Hematopoietic multipotent progenitor cell treated with erythropoietin and hydrocortisone succinate and interleukin-3 and kit ligand, for 4 days (in vitro differentiated cells): ENCODE results near the gene EFTUD2.
A peak's percentile ranks its signal among the peaks of the same experiment; 100 is the strongest.

ENCODE experiments used
- DNase-seq: peaks from one replicate; pipeline ENCODE4 v3.0.0-alpha.2; 2015

Gene EFTUD2

DNA sequence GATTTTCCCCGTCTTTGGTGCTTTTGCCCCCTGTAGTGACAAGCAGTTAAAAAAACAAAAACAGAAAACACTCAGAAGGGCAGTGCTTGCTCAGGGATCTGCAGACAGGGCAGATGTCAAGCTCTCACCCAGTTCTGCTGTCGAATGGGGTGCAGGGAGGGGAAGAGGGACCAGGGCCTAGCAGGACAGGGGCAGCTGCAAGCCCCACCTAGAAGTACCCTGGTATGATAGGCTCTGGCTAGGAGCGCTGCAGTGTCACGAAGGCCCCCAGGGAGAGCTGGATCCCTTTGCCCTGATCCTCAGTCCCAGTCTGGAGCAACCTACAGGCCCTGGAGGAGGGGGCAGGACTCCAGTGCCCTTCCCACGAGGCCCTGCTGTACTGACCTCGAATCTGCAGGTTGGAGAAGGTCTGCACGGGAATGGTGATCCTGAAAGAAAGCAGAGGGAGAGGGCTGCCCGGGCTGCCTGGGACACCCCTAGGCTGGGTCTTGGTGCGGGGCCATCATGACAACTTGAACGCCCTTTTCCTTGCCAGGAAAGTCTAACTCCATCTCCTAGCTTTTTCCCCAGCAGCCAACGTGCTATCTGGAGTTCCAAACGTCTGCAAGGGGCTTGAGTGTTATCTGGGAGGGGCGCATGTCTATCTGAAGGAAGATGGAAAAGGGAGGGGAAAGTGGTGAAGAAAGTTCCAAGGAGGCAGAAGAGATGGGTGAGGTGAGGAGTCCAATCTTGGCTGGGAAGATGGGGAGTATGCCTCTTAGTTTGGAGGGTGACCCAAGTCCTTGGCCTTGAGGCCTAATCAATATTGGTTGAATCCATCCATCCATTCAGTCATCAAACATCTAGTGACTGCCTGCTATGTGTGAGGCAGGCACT lies 11.2 kb upstream of the EFTUD2 start:
- no peak for DNase-seq

DNA sequence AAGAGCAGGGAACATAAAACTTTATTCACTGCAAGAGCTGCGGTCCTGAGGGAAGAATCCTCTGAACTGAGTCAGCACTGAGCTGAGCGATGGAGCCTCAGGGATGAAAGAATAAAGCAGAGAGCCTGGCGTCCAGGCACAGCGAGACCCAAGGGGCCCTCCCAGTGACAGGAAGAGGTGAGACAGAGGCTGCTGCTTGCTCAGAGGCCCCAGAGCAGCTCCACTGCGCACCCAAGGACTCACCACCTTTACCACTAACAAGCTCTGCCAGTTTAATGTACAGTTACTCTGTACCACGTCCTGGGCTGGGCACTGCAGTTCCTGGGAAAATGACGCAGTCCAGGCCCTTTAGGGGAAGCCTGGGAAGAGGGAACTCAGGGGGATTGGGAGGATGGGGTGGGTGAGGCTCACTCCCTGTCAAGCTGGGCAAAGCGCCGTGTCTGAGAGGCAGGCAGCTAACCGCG lies 10.5 kb upstream of the EFTUD2 start:
- DNase-seq: no peak

DNA sequence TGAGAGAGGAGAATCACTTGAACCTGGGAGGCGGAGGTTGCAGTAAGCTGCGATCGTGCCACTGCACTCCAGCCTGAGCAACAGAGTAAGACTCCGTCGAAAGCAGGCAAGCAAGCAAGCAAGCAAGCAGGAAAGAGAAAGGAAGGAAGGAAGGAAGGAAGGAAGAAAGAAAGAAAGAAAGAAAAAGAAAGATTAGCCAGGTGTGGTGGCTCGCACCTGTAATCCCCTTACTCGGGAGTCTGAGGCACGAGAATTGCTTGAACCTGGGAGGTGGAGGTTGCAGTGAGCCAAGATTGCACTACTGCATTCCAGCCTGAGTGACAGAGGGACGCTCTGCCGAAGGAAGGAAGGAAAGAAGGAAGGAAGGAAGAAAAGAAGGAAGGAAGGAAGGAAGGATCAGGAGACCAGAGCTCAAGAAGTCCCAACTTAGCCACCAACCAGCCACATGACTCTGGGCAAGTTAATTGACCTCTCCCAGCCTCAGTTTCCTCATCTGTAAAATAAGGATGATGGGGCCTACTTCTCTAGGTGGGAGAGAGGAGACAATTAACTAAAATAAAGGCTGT lies 9.6 kb upstream of the EFTUD2 start:
- no peak for DNase-seq

DNA sequence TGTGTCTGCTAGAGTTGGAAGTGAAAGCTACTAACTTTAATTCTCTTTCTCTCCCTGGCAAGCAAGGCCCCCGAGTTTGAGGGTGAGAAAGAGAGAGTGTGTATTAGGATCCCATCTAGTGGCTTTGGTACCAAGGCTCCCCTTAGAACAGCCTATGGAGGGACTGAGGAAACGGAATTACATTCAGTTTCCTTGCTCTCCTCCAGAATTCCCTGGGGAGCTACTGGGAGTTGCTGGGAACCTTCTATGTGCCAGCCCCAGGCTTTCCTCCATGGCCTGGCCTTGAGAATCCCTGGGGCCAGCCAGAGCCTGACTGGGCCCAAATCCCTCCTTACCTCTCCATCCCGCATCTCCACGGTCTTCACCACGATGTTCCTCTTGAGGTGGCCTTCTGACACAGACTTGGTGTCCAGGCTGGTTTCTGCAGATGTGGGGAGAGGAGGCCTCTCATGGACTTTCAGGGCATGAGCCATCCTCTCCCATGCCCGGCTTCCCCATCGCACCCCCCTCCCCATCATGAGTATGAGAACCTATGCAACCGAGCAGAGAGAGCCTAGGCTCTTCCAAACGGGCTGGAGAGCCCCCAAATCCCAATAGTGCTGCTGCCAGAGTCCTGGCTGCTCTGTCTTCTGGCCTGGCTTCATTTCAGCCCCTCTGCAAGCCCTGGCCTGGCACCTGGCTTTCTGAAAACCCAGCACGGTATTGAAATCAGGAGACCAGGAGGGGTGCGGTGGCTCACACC lies 8.7 kb upstream of the EFTUD2 start:
- no peak for DNase-seq

DNA sequence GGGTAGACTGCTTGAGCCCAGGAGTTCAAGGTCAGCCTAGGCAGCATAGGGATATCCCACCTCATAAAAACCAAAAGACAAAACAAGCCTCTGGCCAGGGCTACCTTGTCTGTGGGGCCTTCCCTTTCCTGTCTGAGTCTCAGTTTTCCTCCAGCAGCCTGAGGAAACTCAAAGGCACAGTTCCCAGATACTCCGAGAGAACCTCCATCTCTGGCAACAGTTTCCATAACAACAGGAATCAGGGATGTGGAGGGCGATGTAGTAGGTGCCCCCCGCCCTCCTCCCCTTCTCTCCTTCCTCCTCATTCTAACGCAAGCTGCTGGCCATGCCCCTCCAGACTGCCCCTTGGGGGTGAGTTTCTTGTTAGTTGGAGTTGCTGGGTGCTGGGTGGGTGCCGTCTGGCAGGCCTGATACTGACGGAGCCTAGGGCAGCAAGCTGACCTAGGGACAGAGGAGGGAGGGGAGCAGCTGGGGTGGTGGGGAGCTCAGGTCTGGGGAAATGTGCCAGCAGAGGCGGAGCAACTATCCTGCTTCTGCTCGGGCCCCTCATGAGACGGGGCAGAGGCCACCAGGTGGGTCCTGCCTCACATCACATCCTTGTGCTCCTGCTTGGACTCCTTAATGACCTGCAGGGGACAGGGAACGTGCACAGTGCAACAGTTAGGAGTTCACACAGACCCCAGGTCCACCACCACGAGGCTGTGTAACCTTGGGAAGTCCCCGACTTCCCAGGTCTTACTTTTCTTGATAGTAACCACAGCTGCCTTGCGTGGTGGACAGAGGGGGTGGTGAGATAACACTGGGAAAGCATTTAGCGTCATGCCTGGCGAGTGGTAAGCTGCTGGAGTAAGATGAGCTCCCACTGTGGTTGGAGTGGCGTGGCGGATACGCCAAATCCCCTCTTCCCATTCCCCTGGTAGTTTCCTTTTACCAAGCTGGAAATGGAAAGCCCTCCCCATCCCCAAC lies 7.8 kb upstream of the EFTUD2 start:
- peak; percentile 69 for DNase-seq

DNA sequence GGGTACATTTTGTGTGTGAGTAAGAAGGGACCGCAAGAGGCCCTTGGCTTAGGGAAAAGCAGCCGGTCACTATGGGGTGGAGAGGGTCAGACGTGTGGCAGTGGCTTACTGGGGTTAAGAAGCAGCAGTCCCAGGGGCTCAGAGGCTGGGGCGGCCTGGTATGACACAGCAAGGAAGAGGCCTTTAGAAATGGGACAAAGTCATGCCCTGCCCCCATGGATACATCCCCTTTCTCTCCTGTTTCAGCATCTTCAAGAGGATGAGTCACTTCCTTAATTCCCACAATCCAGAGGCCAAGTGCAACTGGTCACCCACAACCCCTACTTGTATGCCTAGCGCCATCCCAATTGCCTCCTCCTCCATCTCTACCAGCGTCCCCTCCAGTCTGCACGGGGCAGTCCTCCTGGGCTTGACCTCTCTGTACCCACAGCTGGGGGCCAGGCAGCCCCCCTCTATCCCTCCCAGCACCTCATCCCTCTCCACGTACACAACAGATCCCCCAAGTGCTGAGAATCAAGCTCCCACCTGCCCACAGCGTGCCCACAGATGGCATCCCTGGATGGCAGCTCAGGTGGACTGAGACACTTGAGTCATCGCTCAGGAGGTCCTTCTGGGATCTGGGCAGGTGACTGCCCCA lies 6.9 kb upstream of the EFTUD2 start:
- DNase-seq: no peak

DNA sequence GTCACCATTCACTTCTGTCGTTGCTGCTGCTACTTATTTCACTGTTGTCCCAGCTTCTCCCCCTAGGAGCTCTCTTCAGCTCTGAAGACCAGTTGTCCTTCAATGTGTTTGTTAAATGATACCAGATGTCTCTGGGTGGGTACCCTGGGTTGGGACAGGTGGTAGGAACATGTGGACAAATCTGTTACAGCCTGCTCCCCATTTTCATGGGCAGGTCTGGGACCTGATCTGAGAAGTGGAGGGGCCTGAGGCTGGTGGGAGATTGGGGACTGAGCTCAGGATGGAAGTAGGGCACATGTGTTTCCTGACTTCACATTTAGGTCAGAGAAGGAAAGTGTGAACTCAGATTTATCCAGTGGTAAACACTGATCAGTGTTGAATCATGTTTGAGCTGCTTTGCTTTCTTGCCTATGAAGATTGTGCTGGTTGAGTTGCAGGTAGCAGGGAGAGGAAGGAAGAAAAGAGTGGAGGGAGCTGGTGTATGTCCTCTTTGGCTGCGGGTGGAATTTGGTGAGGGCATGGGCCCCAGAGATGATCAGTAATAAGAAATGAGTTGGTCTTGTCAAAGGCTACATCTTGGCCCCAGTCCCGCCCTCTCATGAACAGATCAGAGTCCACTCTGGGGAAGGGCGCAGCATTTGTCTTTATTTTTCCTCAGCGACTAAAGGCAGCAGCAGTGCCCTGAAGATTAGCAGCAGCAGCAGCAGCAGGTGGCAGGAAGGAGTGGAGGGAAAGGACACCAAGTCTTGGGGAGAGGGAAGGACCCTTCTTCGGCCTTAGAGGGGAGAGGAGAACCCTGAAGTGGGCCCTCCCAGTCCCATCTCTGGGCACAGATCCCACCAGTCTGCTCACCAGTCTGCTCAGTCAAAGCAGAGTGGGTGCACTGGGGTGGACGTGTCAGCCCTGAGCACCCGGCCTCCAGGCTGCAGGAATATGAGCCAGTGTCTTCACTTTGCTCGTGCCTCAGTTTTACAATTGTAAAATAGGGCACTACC lies 6.1 kb upstream of the EFTUD2 start:
- no peak for DNase-seq

DNA sequence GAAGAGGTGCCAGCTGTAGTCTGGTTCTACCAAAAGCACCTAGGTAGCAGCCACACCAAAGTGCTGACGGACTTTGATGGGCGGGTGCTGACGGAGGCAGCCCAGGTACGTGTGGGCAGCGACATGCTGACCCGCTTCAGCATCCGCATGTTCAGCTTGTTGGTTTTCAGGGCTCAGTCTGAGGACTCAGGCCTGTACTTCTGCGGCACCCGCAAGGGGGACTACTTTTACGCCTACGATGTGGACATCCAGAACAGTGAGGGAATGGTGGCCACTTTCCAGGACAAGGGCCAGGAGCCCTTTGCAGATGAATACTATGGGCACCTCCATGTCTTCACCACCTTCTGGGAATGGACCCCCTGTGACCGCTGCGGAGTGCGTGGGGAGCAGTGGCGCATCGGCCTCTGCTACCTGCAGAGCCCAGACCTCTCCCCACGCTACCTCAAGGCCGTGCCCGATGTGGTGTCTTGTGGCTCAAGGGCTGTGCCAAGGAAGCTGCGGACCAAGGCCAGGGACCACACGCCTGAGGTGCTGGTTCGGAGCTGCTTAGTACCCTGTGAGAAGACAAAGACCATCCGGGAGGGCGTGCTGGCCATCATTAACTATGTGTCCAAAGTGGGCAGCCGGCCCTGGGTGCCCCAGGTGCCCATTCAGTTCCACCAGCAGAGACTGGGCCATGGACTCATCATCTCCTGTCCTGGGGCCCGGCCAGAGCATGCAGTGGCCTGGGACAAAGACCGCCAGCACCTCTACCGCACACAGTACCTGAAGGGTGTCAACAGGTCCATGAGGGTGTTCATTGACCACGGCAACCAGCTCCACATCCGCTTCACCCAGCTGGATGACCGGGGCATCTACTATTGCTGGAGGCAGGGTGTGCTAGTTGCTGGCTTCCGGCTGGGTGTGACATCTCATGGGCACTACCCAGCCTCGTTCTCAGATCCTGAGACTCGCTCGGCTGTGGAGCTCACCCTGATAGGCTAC lies 5.0 kb upstream of the EFTUD2 start:
- no peak for DNase-seq

DNA sequence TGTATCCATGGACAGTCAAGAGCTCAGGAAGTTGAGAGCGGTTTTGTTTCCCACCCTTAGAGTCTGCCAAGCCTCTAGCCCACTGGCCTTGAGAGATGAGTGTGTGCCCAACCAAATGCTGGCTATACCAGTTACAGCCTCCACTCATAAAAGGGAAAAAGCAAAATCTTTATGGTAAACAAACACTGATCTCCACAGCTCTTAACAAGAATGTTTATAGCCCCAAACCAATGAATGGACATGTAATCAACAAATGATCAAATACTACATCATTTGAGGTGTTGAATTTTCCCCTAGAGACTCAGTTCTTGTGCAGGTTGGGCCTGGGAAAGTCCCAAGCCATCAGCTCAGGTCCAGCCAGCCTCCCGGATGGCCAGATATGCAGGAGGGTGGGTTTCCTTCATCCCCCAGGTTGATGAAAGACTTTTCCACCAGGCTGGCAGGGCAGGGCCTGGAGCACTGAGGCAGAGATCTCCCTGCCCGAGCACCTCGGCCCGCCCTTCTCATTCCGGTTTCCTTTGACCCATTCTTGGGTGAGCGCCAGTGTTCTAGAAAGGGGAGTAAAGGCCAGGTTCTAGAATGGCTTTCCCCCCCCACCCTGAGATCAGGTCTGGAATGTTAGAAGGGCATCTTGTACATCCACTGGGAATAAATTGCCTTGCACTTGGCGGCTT lies 3.9 kb upstream of the EFTUD2 start:
- DNase-seq: no peak

DNA sequence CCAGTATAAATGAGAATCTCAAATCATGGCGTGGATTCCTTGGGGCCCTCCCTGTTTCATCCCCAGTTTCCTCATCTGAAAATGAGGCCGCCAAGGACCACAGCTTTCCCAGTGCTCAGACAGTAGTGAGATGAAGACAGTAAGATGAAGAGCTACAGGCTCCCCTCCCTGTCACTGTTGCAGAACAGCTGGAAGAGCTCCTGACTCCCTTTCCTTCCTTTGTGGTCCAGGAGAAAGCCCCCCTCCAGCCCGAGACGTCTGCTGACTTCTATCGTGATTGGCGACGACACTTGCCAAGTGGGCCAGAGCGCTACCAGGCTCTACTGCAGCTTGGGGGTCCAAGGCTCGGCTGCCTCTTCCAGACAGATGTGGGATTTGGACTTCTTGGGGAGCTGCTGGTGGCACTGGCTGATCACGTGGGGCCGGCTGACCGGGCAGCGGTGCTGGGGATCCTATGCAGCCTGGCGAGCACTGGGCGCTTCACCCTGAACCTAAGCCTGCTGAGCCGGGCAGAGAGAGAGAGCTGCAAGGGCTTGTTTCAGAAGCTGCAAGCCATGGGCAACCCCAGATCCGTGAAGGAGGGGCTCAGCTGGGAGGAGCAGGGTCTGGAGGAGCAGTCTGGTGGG lies 3.0 kb upstream of the EFTUD2 start:
- no peak for DNase-seq

DNA sequence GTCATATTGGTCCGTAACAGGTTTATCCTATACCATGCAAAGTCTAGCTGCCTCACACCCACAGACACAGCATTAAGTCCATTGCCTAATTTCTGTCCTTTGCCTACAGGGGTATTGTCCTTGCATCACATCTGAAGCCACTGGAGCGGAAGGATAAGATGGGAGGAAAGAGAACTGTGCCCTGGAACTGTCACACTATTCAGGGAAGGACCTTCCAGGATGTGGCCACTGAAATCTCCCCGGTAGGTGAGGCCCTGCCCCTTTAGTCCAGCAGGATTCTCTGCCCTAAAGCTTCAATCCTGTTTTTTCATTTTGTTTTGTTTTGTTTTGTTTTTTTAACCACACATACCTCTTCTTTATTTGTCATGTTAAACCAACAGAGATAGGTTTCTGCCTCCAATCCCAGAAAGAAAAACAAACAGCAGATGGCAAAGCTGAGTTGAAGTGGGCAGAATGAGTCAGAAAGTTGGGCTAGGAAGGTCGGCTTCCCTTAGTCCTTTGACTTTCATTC lies 2.2 kb upstream of the EFTUD2 start:
- DNase-seq: no peak

DNA sequence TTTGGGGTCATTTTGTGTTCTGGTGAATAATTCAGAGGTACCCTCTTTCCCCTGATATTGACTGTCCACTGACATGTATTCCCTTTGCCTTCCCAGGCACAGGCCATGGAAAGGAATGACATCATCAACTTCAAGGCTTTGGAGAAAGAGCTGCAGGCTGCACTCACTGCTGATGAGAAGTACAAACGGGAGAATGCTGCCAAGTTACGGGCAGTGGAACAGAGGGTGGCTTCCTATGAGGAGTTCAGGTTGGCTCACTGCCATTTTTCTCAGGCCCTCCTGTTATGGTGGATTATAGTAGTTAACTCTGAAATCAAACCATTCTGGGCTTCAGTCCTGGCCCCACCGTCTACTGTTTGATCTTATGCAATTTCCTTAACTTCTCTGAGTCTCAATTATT lies 1.6 kb upstream of the EFTUD2 start:
- peak; percentile 58 for DNase-seq

DNA sequence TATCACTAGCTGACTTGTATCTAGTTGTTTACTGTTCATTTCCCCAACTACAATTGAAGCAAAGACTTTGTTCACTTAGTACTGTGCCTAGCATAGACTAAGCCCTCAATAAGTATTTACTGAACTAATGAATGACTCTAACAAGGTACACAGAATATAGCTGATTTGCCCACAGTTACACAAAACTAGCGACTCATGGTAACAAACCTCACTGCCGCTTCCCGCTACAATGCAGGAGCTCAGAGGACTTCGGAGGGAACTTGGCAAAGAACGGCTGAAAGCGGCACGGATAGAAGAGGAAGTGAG lies 524 bp downstream of the EFTUD2 start:
- DNase-seq: peak; percentile 87

DNA sequence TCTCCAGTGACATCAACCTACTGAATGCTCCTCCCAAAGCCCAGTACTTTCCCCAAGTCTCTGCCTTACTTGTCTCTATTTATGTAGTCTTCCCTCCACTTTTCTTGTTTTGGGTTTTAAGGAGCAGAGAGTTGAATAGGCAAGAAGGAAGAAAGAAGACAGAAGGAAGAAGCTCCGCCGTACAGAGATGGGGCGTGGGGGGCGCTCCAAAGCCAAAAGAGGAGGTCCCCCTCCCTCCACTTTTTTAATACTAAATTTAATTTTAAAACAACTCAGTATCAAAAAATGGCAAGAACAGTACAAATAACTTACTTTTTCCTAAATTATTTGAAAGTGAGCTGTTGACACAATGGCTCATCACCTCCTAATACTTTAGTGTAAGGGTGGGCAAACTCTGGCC lies 4.6 kb downstream of the EFTUD2 start:
- DNase-seq: no peak

DNA sequence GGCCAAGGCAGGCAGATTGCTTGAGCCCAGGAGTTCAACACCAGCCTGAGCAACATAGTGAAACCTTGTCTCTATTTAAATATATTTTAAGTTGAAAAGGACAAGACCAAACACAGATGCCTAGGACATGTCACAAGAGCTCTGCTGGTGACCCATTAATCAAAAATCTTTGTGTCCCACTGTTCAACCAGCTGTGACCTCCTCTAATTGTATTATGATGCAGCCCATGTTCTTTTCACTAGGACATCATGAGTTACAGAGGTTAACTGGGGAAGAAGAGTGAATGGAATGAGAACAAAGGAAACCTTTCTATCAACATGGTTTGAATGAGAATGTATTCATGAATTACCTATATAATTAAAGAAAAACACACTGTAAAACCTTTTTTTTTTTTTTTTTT lies 7.0 kb downstream of the EFTUD2 start:
- DNase-seq: no peak

DNA sequence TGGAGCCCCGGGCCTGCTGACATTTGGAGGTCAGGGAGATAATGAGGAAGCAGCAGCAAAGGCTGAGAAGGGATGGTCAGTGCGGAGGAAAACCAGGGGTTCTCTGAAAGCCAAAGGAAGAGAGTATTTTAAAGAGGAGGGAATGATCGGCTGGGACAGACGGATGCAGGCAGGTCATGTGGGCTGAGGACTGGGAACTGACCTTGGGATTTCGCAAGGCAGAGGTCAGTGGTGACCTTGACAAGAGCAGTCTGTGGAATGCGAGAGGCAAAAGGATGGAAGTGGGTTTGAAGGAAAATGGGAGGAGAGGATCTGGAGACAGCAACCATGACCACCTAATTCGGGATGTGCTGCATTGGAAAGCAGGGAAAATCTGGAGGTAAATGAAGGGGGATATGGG lies 10.2 kb downstream of the EFTUD2 start:
- DNase-seq: no peak

DNA sequence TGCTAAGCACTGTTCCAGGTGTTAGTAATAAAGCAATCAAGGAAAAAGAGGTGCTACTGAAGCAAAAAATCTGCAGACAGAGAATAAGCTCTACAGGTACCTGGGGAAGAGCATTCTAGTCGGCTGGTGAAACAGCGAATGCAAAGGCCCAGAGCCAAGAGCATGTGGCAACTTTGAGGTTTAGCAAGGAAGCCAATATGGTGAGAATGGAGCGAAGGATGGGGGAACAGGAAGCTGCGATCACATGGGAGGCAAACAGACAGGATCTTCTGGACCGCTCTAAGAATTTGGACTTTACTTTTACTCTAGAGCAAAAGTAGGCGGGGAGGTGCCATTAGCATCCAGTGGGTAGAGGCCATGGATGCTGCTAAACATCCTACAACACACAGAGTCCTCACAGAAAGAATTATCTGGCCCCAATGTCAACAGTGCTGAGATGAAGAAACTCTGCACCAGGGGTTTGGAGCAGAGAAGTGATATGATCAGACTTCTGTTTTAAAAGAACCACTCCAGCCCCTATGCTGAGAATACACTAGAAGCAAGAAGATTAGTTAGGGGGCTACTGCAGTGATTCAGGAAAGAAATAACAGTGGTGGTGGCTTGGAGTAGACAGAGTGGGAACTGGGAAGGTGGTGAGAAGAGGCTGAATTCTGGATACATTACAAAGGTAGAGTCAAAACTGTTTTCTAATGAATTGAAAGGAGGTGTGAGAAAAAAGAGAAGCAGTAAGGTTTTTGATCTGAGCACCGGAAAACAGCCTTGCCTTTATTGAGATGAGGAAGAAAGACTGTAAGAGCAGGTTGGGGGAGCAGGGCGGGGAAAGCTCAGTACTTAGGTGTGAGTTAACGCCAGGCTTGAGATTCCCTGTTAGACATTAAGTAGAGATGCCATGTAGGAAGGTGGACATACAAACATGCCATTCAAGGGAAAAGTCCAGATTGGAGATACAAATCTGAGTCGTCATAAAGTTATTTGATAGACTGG lies 11.0 kb downstream of the EFTUD2 start:
- peak; percentile 75 for DNase-seq
